Tibial nerve (tissue), 4 donors: ENCODE data around the gene ANAPC10. TPM values are rescaled to one million over a fixed set of nuclear protein-coding genes. Genes with fewer than 3 reads are reported as not detected.

Experiments
- DNase-seq, 2 donors: peaks; one replicate each; pipeline ENCODE4 v3.0.0-alpha.2; 2019; ENCODE audit warnings: low spot score in 2 of 2
- H3K27ac ChIP-seq, 4 donors: fragments of 200-600 bp; sonication (generic) in 3 of 4; one replicate each; pipeline ENCODE4 v1.5.1; 2017 to 2019; ENCODE audit warnings: mild to moderate bottlenecking in 1 of 4
- H3K27me3 ChIP-seq, 2 donors: fragments of 200-600 bp; sonication (generic) in 1 of 2; one replicate each; pipeline versions ENCODE4 v1.5.1 to v1.6.0; 2017 to 2019
- H3K36me3 ChIP-seq, 3 donors: fragments of 200-600 bp; sonication (generic); one replicate each; pipeline ENCODE4 v1.5.1; 2018 to 2019
- H3K4me1 ChIP-seq, 4 donors: fragments of 200-600 bp; sonication (generic) in 3 of 4; one replicate each; pipeline ENCODE4 v1.5.1; 2017 to 2019
- H3K4me3 ChIP-seq, 4 donors: fragments of 200-600 bp; sonication (generic) in 3 of 4; one replicate each; pipeline ENCODE4 v1.5.1; 2017 to 2019; ENCODE audit warnings: mild to moderate bottlenecking in 1 of 4, moderate library complexity in 1 of 4
- H3K9me3 ChIP-seq, 4 donors: fragments of 200-600 bp; sonication (generic) in 3 of 4; one replicate each; pipeline ENCODE4 v1.5.1; 2017 to 2019
- EP300 ChIP-seq, 2 donors: sonication (generic); formaldehyde crosslinking; IDR thresholded peaks; one replicate each; pipeline ENCODE4 v1.6.1; 2017; ENCODE audit warnings: antibody characterized with exemption in 2 of 2, mild to moderate bottlenecking in 1 of 2
- POLR2A ChIP-seq, 2 donors: fragments of 450-650 bp; IDR thresholded peaks; one replicate each; pipeline ENCODE4 v1.6.1; 2017; ENCODE audit warnings: antibody characterized with exemption in 2 of 2, mild to moderate bottlenecking in 2 of 2, moderate library complexity in 2 of 2
- WGBS, 2 donors: methylation state at CpG; one replicate each; pipeline ENCODE4 v1.1.5; 2018; 5-methylcytosine and 5-hydroxymethylcytosine counted together
- total RNA-seq, 4 donors: library from RNA; depleted of rRNA; stranded (reverse); fragments of >200 nt; gene quantifications; one replicate each; pipeline ENCODE4 v1.1.0, GENCODE V29; 2016
- TF ChIP-seq, protein P1 (sequence below), 5 experiments: fragments of 200-600 bp in 3 of 5; fragments of 450-650 bp in 2 of 5; sonication (generic) in 3 of 5; IDR thresholded peaks; one replicate each; pipeline ENCODE4 v1.5.1; 2016 to 2019; ENCODE audit warnings: antibody characterized with exemption in 5 of 5, mild to moderate bottlenecking in 3 of 5, moderate library complexity in 2 of 5

ANAPC10 gene
- total RNA-seq, 4 donors from 2014 or later = 15.7 to 44.2 (median 21.9) TPM

DNA sequence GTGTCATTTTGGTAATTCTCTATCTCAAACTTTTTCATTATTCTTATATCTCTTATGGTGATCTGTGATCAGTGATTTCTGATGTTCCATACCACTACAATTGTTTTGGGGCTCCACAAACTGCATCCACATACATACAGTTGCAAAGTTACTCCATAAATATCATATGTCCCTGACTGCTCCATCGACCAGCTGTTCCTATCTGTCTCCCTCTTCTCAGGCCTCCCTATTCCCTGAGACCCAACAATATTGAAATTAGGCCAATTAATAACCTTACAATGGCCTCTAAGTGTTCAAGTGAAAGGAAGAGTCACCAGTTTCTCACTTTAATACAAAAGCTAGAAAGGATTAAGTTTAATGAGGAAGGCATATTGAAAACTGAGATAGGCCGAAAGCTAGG is 108.7 kb downstream of the ANAPC10 start:
- no peak for TF ChIP-seq EP300 (IDR thresholded peaks at IDR 0.05)
- TF ChIP-seq, protein P1, sequence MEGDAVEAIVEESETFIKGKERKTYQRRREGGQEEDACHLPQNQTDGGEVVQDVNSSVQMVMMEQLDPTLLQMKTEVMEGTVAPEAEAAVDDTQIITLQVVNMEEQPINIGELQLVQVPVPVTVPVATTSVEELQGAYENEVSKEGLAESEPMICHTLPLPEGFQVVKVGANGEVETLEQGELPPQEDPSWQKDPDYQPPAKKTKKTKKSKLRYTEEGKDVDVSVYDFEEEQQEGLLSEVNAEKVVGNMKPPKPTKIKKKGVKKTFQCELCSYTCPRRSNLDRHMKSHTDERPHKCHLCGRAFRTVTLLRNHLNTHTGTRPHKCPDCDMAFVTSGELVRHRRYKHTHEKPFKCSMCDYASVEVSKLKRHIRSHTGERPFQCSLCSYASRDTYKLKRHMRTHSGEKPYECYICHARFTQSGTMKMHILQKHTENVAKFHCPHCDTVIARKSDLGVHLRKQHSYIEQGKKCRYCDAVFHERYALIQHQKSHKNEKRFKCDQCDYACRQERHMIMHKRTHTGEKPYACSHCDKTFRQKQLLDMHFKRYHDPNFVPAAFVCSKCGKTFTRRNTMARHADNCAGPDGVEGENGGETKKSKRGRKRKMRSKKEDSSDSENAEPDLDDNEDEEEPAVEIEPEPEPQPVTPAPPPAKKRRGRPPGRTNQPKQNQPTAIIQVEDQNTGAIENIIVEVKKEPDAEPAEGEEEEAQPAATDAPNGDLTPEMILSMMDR (IDR thresholded peaks at IDR 0.05) = no peak
- DNase-seq = no peak

DNA sequence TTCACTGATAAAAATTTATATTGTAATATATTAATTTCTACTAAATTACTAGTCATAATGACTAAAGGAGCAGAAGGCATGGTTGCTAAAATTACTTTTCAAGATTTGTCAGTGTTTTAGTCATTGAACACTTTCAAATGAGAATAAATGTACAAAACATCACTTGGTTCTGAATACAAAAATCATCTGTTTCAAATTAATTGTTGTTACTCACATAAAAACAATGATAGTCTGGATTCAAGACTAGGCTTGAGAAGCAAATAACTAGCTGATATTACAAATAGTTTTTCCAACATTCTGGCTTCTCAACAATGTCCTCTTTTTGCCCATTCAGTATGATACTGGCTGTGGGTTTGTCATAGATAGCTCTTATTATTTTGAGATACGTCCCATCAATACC is 112.5 kb downstream of the ANAPC10 start:
- Histone ChIP-seq H3K4me1 (peaks cover 0 to 11% (median 0%) of the 10 kb centered on the region in 4 donors), H3K9me3 (peaks cover 0 to 15% (median 3%) of the 10 kb centered on the region in 4 donors), H3K27me3 (no peaks in the 10 kb centered on the region), H3K36me3 (peaks cover 0 to 8% (median 3%) of the 10 kb centered on the region in 3 donors), H3K27ac (no peak overlapping the region), H3K4me3 (no peak overlapping the region)
- 24 to 42% methylated on average over 1 of the region's 1 CpG for WGBS, 2 donors
- DNase-seq = no peak
- TF ChIP-seq, protein P1 (IDR thresholded peaks at IDR 0.05) = no peak
- TF ChIP-seq EP300 (IDR thresholded peaks at IDR 0.05) (no peak), POLR2A (IDR thresholded peaks at IDR 0.05) (no peak)

More for the DNA sequence above, 108.7 kb downstream of the ANAPC10 start:
- Histone ChIP-seq H3K36me3 (peaks cover 0 to 12% (median 0%) of the 10 kb centered on the region in 3 donors), H3K9me3 (no peaks in the 10 kb centered on the region), H3K4me1 (peaks cover 0 to 6% (median 0%) of the 10 kb centered on the region in 4 donors), H3K4me3 (no peak overlapping the region), H3K27me3 (no peaks in the 10 kb centered on the region), H3K27ac (no peak overlapping the region)
- 90 to 92% methylated on average over 2 of the region's 2 CpGs for WGBS, 2 donors

DNA sequence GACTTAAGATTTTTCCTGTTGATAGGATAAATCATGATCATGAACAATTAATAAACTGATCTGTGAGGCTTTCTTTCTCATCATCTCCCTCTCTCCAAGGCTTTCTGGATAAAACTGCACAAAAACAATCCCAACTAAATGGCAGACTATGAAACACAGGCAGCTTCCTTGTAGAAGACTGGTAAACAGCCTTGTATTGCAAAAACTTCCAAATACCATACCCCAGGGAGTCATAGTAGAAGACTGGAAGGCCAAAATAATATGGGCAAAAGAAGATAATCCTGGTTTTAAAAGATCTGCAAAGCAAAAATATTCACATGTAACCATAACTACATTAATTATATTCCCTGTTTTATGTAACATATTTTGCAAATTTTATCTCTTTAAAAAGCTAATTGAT is 113.0 kb downstream of the ANAPC10 start:
- DNase-seq = no peak
- peaks cover 0 to 20% (median 4%) of the 10 kb centered on the region in 4 donors for H3K9me3 ChIP-seq
- no peaks in the 10 kb centered on the region for H3K27me3 ChIP-seq
- no peak overlapping the region for H3K4me3 ChIP-seq
- H3K27ac ChIP-seq = peak overlapping the region in 1 of 4 donors; percentile 28
- peaks cover 0 to 11% (median 0%) of the 10 kb centered on the region in 4 donors for H3K4me1 ChIP-seq
- H3K36me3 ChIP-seq = peaks cover 0 to 8% (median 3%) of the 10 kb centered on the region in 3 donors
- TF ChIP-seq EP300 (IDR thresholded peaks at IDR 0.05) (no peak), POLR2A (IDR thresholded peaks at IDR 0.05) (no peak)
- TF ChIP-seq, protein P1 (IDR thresholded peaks at IDR 0.05) = no peak

DNA sequence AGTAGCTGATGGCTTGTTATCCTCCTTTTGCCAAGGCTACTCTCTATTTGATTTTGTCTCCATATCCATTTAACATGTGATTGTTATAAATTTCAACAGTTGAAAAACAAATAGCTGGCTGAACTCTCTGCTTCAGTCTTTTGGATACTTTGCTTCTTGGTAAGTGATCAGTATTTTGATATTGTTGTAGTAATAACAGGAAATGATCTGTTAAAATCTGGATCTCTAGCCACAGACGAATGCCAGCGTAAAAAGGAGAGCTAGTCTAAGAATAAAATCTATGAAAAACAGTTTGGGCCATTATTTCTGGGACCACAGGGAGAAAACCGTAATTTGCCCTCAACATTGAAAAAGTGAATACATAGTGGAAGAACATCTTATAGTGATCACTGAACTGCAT is 113.8 kb downstream of the ANAPC10 start:
- Histone ChIP-seq H3K36me3 (peaks cover 0 to 8% (median 3%) of the 10 kb centered on the region in 3 donors), H3K4me3 (no peak overlapping the region), H3K27ac (peak overlapping the region in 1 of 4 donors; percentile 28), H3K27me3 (no peaks in the 10 kb centered on the region), H3K4me1 (peaks cover 0 to 11% (median 0%) of the 10 kb centered on the region in 4 donors), H3K9me3 (peaks cover 0 to 28% (median 6%) of the 10 kb centered on the region in 4 donors)
- DNase-seq = no peak
- TF ChIP-seq EP300 (IDR thresholded peaks at IDR 0.05) = no peak
- TF ChIP-seq POLR2A (IDR thresholded peaks at IDR 0.05) = no peak
- TF ChIP-seq, protein P1 (IDR thresholded peaks at IDR 0.05) = no peak
- 54 to 56% methylated on average over 3 of the region's 3 CpGs for WGBS, 2 donors

DNA sequence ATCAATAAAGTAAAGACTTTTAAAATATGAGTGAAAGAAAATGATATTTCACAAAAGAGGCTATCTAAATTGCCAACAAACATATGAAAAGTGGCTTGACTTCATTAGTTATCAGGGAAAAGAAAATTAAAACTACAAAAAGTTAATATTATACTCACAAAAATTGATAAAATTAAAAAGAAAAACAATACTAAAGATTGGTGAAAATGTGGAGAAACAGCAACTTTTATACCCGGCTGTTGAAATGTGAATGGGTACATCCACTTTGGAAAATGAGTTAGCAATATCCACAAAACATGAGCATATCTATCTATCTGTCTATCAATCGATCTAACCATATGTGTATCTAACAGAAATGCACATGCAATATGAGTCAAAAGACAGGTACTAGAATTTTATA is 122.3 kb downstream of the ANAPC10 start:
- no peak for DNase-seq
- Histone ChIP-seq H3K4me3 (no peak overlapping the region), H3K4me1 (no peaks in the 10 kb centered on the region), H3K9me3 (peaks cover 0 to 23% (median 4%) of the 10 kb centered on the region in 4 donors), H3K27ac (no peak overlapping the region), H3K36me3 (no peaks in the 10 kb centered on the region), H3K27me3 (no peaks in the 10 kb centered on the region)
- WGBS, 2 donors = 95 to 100% methylated on average over 2 of the region's 2 CpGs
- TF ChIP-seq, protein P1 (IDR thresholded peaks at IDR 0.05) = no peak
- no peak for TF ChIP-seq POLR2A (IDR thresholded peaks at IDR 0.05)
- TF ChIP-seq EP300 (IDR thresholded peaks at IDR 0.05) = no peak
